Left ventricle myocardium inferior (tissue), 1 donor: ENCODE results near the gene HAUS7. TPM values are rescaled to one million over a fixed set of nuclear protein-coding genes. Genes with fewer than 3 reads are reported as not detected.

Source experiments
- DNase-seq: peaks from one replicate; pipeline ENCODE4 v3.0.0-alpha.2; 2020
- H3K27ac ChIP-seq: fragments of 200-600 bp; replicated peaks from 2 replicates; pipeline ENCODE4 v1.8.0; 2021
- H3K27me3 ChIP-seq: fragments of 200-600 bp; 2 replicates; pipeline ENCODE4 v1.8.0; 2021; ENCODE audit warnings: low read depth
- H3K36me3 ChIP-seq: fragments of 200-600 bp; 2 replicates; pipeline ENCODE4 v1.8.0; 2021
- H3K4me1 ChIP-seq: fragments of 200-600 bp; 2 replicates; pipeline ENCODE4 v1.8.0; 2021
- H3K4me3 ChIP-seq: fragments of 200-600 bp; 2 replicates; pipeline ENCODE4 v1.8.0; 2021; ENCODE audit warnings: mild to moderate bottlenecking, moderate library complexity
- H3K9me3 ChIP-seq: fragments of 200-600 bp; replicated peaks from 2 replicates; pipeline ENCODE4 v1.8.0; 2021
- intact Hi-C: fragments of 100-400 bp; cut with micrococcal nuclease; formaldehyde crosslinking; loops from one replicate; pipeline ENCODE4 v1.11.0; 2022
- total RNA-seq: library from RNA; stranded (reverse); fragmentation: NEBNext Ultra II Directional; extraction: Animal tissue kit (Norgen Biotek cat#: 25700); gene quantifications from one replicate; pipeline ENCODE4 v1.2.1, GENCODE V29; 2021
- TF ChIP-seq, protein P1 (sequence below): fragments of 200-600 bp; IDR thresholded peaks from 2 replicates; pipeline ENCODE4 v1.8.0; 2021; ENCODE audit warnings: antibody characterized with exemption, mild to moderate bottlenecking, borderline replicate concordance
- donor health status: DM: no; HTN: yes; CAD: no; lungs with severe emphysema.

HAUS7 gene
- total RNA-seq, 1 donor from 2014 or later = 17.0 TPM

DNA sequence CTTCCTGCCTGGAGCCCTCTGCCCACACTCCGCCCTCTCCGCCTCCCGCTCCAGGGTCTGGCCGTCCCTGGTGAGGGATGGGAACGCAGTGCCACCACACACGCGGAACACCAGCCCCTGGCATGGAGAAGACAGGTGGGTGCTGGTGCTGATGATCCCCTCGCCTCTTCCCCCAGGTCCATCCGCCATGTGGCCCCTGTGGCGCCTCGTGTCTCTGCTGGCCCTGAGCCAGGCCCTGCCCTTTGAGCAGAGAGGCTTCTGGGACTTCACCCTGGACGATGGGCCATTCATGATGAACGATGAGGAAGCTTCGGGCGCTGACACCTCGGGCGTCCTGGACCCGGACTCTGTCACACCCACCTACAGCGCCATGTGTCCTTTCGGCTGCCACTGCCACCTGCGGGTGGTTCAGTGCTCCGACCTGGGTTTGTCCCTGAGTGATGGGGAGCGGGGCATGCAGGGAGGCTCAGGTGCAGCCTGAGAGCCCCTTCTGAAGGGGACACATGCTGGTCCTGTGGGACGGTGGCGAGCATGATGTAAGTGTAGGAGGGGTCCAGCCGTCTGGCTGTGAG is 34.2 kb upstream of the HAUS7 start:
- intact Hi-C loops = loop anchor here (5.0 kb wide), 1 partner anchor 42 kb away; no protein-coding TSS in a partner anchor
- H3K4me1 ChIP-seq = peaks cover 8% of the 10 kb centered on the region
- no peak overlapping the region for H3K27ac ChIP-seq
- no peaks in the 10 kb centered on the region for H3K36me3 ChIP-seq
- H3K27me3 ChIP-seq = no peaks in the 10 kb centered on the region
- H3K9me3 ChIP-seq = no peaks in the 10 kb centered on the region
- TF ChIP-seq, protein P1, sequence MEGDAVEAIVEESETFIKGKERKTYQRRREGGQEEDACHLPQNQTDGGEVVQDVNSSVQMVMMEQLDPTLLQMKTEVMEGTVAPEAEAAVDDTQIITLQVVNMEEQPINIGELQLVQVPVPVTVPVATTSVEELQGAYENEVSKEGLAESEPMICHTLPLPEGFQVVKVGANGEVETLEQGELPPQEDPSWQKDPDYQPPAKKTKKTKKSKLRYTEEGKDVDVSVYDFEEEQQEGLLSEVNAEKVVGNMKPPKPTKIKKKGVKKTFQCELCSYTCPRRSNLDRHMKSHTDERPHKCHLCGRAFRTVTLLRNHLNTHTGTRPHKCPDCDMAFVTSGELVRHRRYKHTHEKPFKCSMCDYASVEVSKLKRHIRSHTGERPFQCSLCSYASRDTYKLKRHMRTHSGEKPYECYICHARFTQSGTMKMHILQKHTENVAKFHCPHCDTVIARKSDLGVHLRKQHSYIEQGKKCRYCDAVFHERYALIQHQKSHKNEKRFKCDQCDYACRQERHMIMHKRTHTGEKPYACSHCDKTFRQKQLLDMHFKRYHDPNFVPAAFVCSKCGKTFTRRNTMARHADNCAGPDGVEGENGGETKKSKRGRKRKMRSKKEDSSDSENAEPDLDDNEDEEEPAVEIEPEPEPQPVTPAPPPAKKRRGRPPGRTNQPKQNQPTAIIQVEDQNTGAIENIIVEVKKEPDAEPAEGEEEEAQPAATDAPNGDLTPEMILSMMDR = no peak
- H3K4me3 ChIP-seq = no peak overlapping the region
- no peak for DNase-seq

GRCh38 chrX:153502796-153503195 is 32.4 kb upstream of the HAUS7 start:
- TF ChIP-seq, protein P1 = no peak
- intact Hi-C loops = no loop called here
- no peaks in the 10 kb centered on the region for H3K9me3 ChIP-seq
- no peaks in the 10 kb centered on the region for H3K36me3 ChIP-seq
- DNase-seq = no peak
- no peak overlapping the region for H3K27ac ChIP-seq
- no peak overlapping the region for H3K4me3 ChIP-seq
- H3K4me1 ChIP-seq = peaks cover 9% of the 10 kb centered on the region
- H3K27me3 ChIP-seq = no peaks in the 10 kb centered on the region

- DNase-seq = no peak
- Histone ChIP-seq H3K27ac (no peak overlapping the region), H3K27me3 (no peaks in the 10 kb centered on the region), H3K4me3 (no peak overlapping the region), H3K4me1 (peaks cover 9% of the 10 kb centered on the region), H3K36me3 (no peaks in the 10 kb centered on the region), H3K9me3 (no peaks in the 10 kb centered on the region)
- TF ChIP-seq, protein P1 = no peak
- intact Hi-C loops = no loop called here
Measured at GRCh38 chrX:153502131-153502530, 31.8 kb upstream of the HAUS7 start.

- intact Hi-C loops = no loop called here
- DNase-seq = no peak
- H3K4me1 ChIP-seq = peaks cover 9% of the 10 kb centered on the region
- H3K27me3 ChIP-seq = no peaks in the 10 kb centered on the region
- no peak overlapping the region for H3K27ac ChIP-seq
- no peaks in the 10 kb centered on the region for H3K9me3 ChIP-seq
- no peaks in the 10 kb centered on the region for H3K36me3 ChIP-seq
- H3K4me3 ChIP-seq = no peak overlapping the region
- TF ChIP-seq, protein P1 = no peak
Measured at GRCh38 chrX:153501530-153501929, 31.2 kb upstream of the HAUS7 start.

GRCh38 chrX:153500676-153501280 is 30.4 kb upstream of the HAUS7 start:
- Histone ChIP-seq H3K27me3 (peaks cover 2% of the 10 kb centered on the region), H3K9me3 (no peaks in the 10 kb centered on the region), H3K4me1 (peaks cover 14% of the 10 kb centered on the region), H3K27ac (no peak overlapping the region), H3K36me3 (no peaks in the 10 kb centered on the region), H3K4me3 (no peak overlapping the region)
- TF ChIP-seq, protein P1 = no peak
- DNase-seq = no peak
- intact Hi-C loops = no loop called here
